Lower leg skin (tissue), 3 donors: ENCODE measurements around the gene SLC41A3.

ENCODE experiments used
- POLR2A ChIP-seq, 2 donors: fragments of 450-650 bp; IDR thresholded peaks; one replicate each; pipeline ENCODE4 v1.6.1; 2016 to 2017; ENCODE audit warnings: antibody characterized with exemption in 2 of 2, mild to moderate bottlenecking in 1 of 2, moderate library complexity in 1 of 2
- TF ChIP-seq, protein P1 (sequence below), 3 donors: fragments of 450-650 bp; IDR thresholded peaks; one replicate each; pipeline ENCODE4 v1.5.1; 2016; ENCODE audit warnings: antibody characterized with exemption in 3 of 3, mild to moderate bottlenecking in 3 of 3, moderate library complexity in 2 of 3

DNA sequence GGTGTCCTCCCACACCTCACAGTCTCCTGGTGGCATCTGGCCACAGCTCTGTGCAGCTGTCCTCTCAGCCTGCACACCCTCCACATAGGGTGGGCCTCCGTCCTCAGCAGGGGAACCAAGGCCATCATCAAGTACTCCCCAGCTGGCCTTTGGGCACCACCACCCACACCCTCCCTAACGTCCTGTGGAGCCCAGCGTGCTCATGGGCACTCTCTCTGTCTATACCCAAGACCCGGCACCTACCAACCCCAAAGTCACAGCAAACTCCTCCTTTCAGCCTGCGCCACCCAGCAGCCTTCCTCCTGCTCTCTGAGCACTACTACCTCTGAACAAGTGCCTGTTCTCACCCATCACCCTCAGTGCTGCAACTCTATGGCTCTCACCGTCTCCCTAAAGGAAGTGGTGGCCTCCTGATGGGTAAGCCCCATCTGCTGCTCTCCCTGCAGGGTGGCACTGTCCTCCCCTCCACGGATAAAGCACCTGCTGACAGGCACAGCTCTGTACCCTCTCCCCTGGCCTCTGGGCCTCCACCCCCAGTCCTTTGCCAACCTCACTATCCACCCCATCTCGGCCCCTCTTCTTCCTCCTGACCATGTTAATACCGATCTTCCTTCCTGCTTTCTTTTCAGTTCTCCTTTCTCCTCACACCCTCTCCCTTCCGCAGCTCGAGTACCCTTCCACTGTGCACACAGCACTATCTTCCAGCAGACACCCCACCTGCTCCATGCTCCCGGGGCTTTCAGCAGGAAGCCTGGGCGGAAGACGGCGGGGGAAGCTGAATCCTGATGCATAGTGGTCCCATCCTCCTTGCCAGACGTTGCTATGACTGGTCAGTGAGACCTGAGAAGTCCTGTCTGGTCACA is 31.5 kb downstream of the SLC41A3 start:
- TF ChIP-seq, protein P1, sequence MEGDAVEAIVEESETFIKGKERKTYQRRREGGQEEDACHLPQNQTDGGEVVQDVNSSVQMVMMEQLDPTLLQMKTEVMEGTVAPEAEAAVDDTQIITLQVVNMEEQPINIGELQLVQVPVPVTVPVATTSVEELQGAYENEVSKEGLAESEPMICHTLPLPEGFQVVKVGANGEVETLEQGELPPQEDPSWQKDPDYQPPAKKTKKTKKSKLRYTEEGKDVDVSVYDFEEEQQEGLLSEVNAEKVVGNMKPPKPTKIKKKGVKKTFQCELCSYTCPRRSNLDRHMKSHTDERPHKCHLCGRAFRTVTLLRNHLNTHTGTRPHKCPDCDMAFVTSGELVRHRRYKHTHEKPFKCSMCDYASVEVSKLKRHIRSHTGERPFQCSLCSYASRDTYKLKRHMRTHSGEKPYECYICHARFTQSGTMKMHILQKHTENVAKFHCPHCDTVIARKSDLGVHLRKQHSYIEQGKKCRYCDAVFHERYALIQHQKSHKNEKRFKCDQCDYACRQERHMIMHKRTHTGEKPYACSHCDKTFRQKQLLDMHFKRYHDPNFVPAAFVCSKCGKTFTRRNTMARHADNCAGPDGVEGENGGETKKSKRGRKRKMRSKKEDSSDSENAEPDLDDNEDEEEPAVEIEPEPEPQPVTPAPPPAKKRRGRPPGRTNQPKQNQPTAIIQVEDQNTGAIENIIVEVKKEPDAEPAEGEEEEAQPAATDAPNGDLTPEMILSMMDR (IDR thresholded peaks at IDR 0.05): no peak
- TF ChIP-seq POLR2A (IDR thresholded peaks at IDR 0.05): no peak
